Measurements from ENCODE around the gene CPNE5.

DNA sequence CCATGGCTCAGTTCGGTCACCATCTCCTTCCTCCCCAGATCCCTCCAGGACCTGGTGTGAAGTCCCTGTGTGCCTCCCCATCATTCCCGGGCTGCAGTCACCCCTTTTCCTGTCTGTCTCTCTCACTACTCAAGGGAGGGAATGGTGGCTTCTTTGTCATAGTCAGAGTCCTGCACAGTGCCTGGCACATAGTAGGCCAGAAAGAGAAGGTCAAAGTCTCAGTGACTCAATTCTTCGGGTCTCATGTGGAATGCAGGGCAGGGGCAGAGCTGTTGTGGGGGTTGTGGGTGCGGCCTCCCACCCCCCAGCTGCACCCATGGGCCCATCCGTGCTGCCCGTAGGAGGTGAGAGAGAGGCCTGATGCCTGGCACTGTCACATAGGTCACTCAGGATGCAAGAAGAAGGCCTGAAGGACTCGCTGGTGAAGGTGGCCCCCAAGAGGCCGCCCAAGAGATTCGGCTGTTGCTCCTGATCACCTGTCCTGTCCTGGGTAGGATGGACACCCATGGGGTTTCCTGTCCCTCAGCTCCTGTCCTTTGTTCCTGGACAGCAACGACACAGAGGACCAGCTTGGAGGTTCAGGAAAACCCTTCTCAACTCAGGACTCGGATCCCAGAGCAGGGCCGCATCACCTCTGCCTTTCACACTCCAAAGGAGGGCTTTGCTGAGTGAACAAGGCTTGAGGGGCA, 107.5 kb downstream of the CPNE5 start:
- TF ChIP-seq, protein P1, sequence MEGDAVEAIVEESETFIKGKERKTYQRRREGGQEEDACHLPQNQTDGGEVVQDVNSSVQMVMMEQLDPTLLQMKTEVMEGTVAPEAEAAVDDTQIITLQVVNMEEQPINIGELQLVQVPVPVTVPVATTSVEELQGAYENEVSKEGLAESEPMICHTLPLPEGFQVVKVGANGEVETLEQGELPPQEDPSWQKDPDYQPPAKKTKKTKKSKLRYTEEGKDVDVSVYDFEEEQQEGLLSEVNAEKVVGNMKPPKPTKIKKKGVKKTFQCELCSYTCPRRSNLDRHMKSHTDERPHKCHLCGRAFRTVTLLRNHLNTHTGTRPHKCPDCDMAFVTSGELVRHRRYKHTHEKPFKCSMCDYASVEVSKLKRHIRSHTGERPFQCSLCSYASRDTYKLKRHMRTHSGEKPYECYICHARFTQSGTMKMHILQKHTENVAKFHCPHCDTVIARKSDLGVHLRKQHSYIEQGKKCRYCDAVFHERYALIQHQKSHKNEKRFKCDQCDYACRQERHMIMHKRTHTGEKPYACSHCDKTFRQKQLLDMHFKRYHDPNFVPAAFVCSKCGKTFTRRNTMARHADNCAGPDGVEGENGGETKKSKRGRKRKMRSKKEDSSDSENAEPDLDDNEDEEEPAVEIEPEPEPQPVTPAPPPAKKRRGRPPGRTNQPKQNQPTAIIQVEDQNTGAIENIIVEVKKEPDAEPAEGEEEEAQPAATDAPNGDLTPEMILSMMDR (IDR thresholded peaks at IDR 0.05), result no peak
- TF ChIP-seq POLR2A (IDR thresholded peaks at IDR 0.05), result no peak
